Stimulated activated CD4-positive, alpha-beta T cell treated with anti-CD3 and anti-CD28 coated beads, Interleukin-2, amount 100 ng/mL, for 4 hours (primary cell): ENCODE measurements around the gene STRADB.
"Not testable (repeated sequence)": the region's sequence is repeated elsewhere in the genome, so short reads cannot be mapped to it uniquely, and the experiment has no call there.

Experiments
- DNase-seq: peaks from one replicate; pipeline ENCODE4 v3.0.0-alpha.2; 2020; ENCODE audit warnings: low read depth

Gene STRADB, protein sequence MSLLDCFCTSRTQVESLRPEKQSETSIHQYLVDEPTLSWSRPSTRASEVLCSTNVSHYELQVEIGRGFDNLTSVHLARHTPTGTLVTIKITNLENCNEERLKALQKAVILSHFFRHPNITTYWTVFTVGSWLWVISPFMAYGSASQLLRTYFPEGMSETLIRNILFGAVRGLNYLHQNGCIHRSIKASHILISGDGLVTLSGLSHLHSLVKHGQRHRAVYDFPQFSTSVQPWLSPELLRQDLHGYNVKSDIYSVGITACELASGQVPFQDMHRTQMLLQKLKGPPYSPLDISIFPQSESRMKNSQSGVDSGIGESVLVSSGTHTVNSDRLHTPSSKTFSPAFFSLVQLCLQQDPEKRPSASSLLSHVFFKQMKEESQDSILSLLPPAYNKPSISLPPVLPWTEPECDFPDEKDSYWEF

DNA sequence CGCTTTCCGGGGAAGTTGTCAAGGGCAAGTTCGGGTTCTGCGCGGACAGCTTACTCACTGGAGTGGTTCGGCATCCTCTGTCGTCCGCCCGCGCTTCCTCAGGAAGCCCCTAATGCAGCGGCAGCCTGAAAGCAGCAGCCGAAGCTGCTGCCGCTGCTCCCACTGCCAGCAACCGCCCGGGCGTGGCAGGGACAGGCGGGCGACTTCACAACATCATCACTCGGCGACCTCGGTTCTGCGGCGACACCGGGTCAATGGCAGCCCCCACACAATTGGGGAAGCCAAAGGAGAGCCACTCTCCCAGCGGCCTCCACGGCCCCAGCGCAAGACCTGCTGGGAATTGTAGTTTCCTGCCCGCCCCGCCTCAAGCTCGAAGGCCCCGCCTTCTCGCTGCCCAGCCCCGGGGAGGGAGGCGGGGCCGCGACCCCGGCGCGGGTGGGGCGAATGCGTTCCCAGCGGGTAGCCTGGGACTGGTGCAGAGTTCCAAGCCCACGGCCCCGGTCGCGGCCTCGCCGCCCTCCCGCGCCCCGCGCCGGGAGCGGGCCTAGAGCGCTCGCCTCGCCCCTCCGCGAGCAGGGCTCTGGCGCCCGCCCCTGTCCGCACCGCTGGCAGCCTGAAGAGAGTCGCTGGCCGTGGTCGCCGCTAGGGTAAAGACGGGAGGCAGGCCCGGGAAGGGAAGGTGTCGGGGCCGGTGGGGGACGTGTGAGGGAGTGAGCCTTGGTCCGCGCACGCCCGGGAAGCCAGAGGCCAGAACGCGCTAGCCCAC is at the start of gene STRADB, which contains the start of gene TRAK2:
Gene STRADB, plus strand, starts transcription at position 449 of the 766 bp plus-strand sequence. CDS start 3,101 bp downstream, outside the sequence.
Gene TRAK2, minus strand, starts transcription at position 167 of the 766 bp plus-strand sequence. CDS start 30,951 bp downstream, outside the sequence.
- peak; percentile 92 for DNase-seq

DNA sequence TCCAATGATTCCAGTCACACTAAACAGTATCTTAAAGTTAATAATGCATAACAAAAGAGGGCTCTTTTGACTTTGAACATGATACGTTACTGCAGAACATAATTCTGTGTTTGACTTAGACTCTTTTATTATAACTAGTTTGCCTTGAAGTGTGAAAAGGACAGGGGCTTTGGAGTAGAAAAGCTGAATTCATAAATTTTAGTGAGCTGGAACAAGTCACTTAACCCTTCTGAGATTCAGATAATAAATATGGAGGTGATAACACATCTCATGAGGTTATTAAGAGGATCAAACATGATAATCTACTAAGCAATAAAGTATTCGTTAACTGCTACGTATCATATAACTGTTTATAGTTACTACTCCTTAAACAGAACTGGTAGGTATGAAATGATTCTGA is 49.7 kb upstream of the STRADB start:
- no peak for DNase-seq

DNA sequence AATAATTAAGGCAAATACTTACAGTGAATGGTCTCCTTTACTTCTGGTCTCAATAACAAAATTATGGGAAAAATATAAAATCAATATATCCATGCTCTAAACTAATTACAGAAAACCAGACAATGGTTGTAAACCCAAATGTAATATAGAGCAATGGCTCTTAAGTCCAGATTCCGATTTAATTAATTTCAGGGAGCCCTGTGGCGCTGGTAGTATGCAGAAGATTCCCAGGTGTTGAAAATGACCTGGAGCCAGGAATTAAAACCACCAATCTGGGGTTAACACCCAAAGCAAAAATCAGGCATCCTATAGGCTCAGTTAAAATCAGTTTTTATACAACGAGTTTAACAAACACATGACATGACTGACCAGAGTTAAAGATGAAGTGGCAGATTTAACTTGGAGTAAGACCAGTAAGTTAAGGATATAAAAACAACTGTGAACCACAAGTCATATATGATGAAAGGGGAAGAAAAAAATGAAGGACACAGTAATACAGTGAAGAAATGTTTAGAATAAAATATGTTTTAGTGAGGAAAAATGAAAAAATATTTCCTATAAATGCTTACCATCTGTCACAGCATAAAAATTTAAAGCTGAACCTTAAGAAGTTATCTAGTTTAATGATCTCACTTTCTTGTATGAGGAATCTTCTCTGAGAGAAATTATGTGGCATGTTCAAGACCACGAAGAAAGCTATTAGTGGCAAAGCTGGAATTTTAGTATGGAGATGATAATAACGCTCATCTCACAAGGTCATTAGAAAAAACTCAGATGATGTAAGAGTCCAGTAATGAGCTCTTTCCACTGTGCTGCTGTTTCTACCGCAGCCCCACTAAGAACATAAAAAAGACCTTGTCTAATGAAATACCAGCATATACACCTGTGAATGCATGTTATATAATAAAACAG is 48.6 kb upstream of the STRADB start:
- no peak for DNase-seq

DNA sequence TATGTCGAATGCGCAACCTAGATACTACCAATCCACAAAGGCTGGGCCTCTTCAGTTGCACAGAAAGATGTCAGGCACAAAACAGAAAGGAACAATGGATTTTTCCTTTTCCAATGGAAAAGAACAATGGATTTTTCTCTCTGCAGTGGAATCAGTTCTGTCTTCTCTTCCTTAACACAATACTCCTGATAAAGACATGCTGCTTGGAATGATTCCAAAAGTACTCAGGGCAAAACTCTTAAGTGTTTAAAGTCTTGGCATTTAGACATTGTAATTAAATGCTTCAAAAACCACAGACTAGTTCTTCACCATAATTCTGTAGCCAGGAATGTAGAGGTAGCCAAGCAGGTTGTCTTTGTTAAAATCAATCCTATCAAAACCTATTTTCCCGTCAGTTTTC is 47.7 kb upstream of the STRADB start:
- no peak for DNase-seq

DNA sequence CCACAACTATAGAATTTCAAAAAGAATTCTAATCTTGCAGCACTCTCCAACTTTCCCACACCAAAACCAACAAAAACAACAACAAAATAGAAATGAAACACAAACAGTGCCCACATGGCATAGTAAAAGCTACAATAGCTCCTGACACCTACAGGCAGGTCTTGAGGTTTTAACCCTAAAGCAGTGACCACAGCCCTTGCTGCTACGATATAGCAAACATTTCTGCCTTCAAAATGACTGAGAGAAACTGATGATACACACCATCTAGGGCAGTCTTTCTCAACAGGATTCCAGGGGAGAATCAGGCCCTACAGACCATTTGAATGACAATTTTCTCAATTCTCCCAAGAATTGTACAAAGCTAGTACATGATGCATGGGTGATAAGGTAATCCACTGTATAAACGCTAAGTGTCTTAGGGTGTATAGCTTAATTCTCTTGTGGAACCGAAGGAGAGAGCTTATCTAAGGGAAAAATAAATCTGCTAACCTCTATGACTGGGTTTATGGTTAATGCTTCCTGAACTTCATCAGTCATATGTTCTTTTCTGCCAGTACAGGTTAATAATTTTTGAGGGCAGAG is 46.8 kb upstream of the STRADB start:
- no peak for DNase-seq

DNA sequence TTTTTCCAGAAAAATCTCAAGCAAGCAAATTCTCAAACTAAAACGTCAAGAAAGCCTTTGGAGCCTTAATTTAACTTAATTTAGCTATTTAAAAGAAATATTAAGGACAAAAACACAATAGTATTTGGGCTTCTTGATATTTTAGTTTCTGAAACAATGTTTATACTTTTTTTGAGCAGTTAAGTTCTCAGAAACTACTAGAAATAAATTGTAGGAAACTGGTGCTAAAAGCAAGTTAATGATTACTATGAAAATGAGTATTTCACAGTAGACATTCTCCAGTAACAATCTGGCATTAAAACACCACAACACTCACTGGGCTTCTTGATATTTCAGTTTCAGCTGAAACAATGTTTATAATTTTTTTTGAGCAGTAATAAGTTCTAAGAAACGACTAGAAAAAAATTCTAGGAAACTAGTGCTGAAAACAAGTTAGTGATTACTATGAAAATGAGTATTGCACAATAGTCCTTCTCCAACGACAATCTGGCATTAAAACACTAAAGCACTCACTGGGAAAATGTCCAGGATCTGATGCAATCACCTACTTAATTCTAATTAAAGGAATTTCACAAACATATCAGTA is 45.4 kb upstream of the STRADB start:
- no peak for DNase-seq

DNA sequence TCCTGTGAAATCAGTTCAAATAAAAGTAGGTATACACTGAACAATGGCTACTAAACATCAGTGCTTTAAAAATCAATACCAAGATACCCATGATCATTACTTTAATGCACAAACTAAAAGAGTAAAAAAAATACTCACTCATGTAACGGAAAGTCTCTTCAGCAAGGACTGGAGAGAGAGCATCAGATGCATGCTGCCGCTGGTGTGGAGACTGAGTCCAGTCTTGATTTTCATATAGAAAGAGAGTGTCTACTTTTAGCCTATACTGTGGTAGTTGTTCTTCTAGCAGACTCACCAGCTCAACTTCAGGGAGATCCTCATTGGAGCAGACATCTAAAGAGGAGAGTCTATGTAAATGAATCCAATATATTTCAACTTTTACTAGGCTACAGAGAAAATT is 44.3 kb upstream of the STRADB start:
- no peak for DNase-seq

DNA sequence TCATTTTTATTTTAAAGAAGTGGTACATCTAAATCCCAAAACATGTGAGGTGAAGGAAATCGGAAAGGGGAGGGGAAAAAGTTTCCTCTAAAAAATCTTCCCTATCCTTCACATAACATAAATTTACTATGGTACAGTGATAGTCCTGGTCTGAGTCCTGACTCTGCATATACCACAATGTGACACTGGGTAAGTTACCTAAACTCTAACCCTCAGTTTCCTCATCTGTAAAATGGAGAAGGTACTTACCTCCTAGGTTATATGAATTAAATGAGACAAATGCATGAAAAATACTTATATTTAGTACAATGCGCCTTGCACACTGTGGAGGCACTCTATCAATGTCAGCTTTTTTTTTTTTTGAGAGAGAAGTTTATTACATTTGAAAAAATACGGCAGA is 42.6 kb upstream of the STRADB start:
- DNase-seq, result no peak

DNA sequence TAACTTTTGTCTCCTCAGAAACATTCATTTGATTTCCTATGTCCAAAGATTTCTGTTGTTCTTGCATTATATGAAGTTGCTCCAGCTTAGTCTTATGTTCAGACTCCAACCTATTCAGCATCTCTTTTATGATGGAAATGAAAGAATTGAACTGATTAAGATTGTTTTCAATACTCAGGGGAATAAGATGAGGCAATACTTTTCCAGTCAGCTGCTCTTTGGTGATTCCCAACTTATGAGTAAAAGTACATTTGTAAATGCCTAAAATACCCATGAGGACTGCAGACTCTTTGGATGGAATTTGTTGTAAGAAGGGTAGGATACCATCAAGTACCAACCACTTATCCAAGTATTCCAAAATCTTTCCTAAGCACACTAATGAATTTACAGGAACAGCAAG is 40.1 kb upstream of the STRADB start:
- DNase-seq, result no peak

DNA sequence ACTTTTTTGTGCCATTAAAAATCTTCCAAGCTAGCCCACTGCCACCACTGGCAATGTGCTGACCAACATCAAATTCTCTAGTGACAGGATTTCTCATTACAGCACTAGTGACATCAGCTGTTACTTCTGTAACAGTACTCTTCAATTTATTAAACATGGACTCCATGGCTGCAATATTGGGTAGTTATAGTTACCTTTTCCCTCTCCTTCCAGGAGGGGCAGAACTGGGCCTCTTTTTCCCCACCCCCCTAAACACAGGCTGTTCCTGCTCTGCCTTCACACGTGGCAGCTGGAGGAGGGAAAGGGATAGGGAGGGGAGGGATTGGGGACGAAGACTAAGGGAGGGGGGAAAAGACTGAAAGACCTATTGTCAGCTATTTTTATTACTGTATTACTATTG is 38.4 kb upstream of the STRADB start:
- DNase-seq, result no peak

DNA sequence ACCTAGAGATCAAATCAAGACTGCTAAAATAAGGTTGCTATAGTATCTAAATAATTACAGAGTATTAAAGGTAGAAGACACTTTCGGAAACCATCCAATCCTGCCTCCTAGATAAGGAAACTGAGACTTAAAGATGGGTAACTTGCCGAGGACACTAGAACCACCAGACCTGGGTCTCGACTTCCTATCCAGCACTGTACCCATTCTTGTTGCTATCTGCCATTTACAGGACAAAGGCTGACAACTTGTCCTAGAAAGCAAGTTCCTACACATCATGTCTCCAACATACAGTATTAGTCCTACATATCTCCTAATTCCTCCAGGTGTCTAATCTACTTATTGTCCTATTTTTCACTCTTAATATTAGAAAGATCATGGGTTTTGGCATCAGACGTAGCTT is 38.0 kb upstream of the STRADB start:
- no peak for DNase-seq

DNA sequence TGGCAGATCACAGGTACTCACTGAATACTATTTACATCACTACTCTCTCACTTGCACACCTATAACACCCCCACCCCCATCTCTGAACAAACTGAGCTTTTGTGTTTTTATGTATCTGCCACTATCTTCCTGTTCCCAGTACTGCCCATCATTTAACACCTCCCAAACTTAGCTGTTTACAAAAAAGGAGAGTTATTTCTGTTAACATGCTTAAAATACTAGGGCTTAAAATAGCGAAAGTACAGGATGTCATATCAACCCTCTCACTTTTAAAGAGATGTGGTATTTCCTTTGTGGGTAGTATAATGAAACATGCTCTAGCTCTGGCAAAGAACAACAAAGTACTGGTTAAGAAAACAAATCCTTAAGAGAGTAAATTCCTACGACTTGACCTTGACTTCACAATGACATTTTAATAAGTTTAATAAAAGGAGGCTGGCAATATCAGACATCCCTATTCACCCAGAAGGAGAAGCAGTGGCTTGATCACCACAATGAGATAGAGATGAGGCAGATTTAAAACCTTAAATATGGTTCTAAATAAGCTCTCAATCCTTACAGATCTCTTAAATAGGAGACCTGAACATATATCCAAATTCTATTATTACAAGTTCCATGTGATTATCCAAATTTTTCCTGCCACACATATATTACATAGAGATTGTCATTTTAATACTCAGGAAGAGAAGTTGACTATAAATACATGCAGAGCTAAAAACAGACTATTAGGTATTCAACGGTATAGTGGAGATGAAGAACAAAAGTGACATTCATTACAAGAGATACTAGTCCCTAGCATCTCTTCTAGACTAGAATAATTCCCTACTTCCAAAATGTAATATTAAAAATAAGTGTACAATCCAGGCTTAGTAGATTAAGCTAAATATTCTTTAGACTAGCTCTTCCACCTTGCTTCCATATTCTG is 37.2 kb upstream of the STRADB start:
- DNase-seq, result no peak

DNA sequence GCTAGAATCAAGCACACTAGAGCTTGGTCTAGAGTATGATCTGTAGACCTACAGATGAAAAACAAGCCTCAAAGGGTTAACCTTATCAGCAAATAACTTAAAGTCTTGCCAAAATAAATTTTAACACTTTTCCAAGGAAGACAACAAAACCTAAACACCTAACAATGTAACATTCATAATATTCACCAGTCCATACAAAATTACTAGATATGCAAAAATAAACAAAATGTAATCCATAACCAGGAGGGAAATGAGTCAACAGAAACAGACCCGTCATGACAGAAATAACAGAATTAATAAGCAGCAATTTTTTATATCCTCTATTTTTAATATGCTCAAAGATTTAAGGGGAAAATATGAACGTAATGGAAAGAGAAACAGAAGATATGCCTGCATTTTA is 36.4 kb upstream of the STRADB start:
- DNase-seq, result no peak

DNA sequence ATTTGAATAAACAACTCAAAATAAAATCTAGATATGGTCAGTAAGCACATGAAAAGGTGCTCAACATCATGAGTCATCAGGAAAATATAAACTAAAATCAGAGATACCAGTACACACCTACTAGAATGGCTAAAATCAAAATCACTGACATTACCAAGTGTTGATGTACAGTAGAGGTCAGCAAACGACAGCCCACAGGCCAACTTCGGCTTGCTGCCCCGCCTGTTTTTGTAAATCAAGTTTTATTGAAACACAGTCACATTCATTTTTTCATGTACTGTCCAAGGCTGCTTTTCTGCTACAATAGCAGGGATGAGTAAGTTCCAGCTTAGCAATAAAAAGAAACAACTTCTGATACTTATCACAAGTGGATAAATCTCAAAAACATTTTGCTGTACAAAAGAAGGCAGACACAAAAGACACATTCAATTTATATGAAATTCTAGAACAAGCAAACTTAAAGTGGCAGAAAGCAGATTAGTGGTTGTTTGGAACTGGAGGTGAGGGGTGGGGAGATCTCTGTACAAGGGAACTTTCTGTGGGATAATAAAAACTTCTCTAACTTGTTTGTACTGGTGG is 32.4 kb upstream of the STRADB start:
- DNase-seq, result no peak

DNA sequence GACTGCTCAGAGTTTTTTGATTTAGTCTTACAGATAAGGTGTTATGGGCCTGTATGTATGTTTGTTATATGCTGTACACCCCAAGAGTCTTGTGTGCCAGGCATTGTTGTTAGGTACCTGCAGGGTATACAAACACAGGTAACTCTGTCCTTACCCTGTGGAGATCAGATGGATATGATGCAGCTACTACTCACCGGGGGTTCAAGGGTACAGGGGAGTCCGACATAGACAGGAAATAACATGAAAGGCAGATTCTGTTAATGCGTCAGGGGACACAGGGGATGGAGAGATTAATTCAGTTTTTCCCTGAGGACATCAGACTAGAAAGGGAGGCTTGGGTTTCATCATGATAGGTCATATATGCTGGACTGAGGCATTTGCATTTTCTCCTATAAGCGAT is 31.6 kb upstream of the STRADB start:
- no peak for DNase-seq

DNA sequence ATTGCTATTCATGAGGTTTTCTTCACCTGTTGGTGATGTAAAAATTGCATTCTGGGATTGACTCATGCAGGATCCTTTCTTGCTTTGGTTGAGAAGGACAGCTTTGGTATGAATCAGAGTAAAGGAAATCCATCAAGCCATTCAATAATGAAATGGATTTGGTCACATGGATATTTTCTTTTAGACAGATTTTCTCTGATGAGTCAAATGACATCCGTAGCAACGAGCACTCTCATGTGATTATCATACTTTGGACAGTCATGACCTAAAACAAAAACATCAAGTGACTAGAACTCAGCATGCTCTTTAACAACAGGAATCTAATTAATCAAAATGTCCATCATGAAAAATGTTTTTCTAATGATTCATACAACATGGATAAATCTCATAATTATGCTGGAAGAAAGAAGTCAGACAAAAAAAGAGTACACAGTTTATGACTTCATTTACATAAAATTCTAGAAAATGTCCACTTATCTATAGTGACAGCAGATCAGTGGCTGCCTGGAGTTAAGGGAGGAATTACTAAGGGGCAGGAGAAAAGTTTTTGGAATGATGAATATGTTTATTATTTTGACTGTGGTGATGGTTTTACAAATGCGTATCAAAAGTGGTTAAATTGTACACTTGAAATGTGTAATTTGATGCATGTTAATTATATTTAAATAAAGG is 31.0 kb upstream of the STRADB start:
- no peak for DNase-seq

DNA sequence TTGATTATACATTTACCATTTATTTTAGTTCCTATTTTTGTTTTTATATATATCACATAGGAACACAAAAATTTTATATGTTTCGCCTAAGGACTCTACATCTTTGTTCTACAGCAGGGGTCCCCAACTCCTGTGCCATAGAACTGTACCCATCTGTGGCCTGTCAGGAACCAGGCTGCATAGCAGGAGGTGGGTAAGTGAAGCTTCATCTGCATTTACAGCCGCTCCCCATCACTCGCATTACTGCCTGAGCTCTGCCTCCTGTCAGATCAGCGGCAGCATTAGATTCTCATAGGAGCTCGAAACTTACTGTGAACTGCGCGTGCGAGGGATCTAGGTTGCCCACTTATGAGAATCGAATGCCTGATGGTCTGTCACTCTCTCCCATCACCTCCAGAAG is 25.6 kb upstream of the STRADB start:
- DNase-seq, result no peak

DNA sequence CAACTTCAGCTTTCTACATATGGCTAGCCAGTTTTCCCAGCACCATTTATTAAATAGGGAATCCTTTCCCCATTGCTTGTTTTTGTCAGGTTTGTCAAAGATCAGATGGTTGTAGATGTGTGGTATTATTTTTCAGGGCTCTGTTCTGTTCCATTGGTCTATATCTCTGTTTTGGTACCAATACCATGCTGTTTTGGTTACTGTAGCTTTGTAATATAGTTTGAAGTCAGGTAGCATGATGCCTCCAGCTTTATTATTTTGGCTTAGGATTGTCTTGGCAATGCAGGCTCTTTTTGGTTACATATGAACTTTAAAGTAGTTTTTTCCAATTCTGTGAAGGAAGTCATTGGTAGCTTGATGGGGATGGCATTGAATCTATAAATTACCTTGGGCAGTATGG is 23.2 kb upstream of the STRADB start:
- DNase-seq, result not testable (repeated sequence)

DNA sequence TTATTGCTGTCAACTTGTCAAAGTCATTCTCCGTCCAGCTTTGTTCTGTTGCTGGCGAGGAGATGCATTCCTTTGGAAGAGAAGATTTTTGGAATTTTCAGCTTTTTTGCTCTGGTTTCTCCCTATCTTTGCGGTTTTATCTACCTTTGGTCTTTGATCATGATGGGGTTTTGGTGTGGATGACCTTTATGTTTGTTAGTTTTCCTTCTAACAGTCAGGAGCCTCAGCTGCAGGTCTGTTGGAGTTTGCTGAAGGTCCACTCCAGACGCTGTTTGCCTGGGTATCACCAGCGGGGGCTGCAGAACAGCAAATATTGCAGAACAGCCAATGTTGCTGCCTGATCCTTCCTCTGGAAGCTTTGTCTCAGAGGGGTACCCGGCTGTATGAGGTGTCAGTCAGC is 21.7 kb upstream of the STRADB start:
- DNase-seq, result not testable (repeated sequence)
